SJSA1 (cell line): ENCODE measurements around the gene NTNG1. TPM values are rescaled to one million over a fixed set of nuclear protein-coding genes. Genes with fewer than 3 reads are reported as not detected.

ENCODE experiments used
- DNase-seq, 2 experiments: peaks; one replicate each; pipeline ENCODE4 v3.0.0-alpha.2; 2015 to 2020; ENCODE audit warnings: low spot score in 2 of 2, low read depth in 1 of 2
- H3K27ac ChIP-seq: fragments of 250-450 bp; sonication (Bioruptor Pico); 2 replicates; pipeline ENCODE4 v1.5.1; 2020; ENCODE audit warnings: mild to moderate bottlenecking, moderate library complexity
- H3K27me3 ChIP-seq: fragments of 250-450 bp; sonication (Bioruptor Pico); replicated peaks from 2 replicates; pipeline ENCODE4 v1.5.1; 2020; ENCODE audit warnings: mild to moderate bottlenecking, moderate library complexity
- H3K36me3 ChIP-seq: fragments of 250-450 bp; sonication (Bioruptor Pico); 2 replicates; pipeline ENCODE4 v1.5.1; 2020; ENCODE audit warnings: mild to moderate bottlenecking
- H3K4me1 ChIP-seq: fragments of 250-450 bp; sonication (Bioruptor Pico); replicated peaks from 2 replicates; pipeline ENCODE4 v1.6.1; 2021; ENCODE audit warnings: mild to moderate bottlenecking
- H3K4me3 ChIP-seq: fragments of 250-450 bp; sonication (Bioruptor Pico); 2 replicates; pipeline ENCODE4 v1.5.1; 2020; ENCODE audit warnings: mild to moderate bottlenecking
- H3K9me3 ChIP-seq: fragments of 250-450 bp; sonication (Bioruptor Pico); replicated peaks from 2 replicates; pipeline ENCODE4 v1.5.1; 2020; ENCODE audit warnings: mild to moderate bottlenecking
- total RNA-seq: library from RNA; depleted of rRNA; stranded (reverse); fragments of >200 nt; shearing (Covaris generic); gene quantifications from 2 replicates; pipeline ENCODE4 v1.2.3, GENCODE V29; 2014

NTNG1 gene
- total RNA-seq, 1 experiment from 2014 or later = not detected

DNA sequence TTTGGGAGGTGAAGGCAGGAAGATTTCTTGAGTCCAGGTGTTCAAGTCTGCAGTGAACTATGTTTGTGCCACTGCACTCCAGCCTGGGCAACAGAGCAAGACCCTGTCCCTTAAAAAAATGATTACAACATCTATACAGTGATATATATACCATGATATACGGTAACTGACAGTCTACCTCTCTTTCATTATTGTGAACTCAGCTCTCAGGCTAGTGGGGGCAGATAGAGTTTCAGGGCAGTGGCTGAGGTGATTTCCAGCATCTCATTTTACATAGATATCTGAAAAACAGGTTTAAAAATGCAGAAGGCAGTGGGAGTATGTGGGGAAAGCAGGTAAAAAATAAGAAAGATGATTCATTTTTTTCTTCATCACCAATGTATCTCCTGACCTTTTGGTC is 8.1 kb upstream of the NTNG1 start:
- no peaks in the 10 kb centered on the region for H3K9me3 ChIP-seq
- no peak for DNase-seq
- H3K27ac ChIP-seq = no peak overlapping the region
- no peaks in the 10 kb centered on the region for H3K36me3 ChIP-seq
- no peaks in the 10 kb centered on the region for H3K4me1 ChIP-seq
- H3K4me3 ChIP-seq = no peak overlapping the region
- H3K27me3 ChIP-seq = no peaks in the 10 kb centered on the region

DNA sequence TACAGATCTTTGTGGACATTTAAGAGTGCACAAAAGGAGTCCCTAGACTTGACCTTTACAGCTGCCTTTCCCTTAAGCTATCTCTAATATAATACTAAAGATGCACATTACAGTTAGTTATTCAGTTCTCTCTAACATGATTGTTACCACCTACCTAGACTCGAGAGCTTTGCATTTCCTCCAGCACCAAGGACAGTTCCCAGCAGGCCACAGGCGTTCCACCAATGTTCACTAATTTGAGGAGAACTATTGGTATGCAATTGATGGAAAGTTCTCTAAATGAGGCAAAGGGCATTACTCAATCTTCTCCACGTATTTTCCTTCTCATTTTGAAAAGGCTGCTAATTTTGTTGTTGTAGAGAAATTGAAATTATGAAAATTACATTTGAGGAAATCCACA is 5.4 kb upstream of the NTNG1 start:
- peaks cover 18% of the 10 kb centered on the region for H3K27me3 ChIP-seq
- H3K27ac ChIP-seq = no peak overlapping the region
- DNase-seq = no peak
- no peaks in the 10 kb centered on the region for H3K36me3 ChIP-seq
- H3K4me3 ChIP-seq = no peak overlapping the region
- no peaks in the 10 kb centered on the region for H3K9me3 ChIP-seq
- H3K4me1 ChIP-seq = peaks cover 5% of the 10 kb centered on the region

DNA sequence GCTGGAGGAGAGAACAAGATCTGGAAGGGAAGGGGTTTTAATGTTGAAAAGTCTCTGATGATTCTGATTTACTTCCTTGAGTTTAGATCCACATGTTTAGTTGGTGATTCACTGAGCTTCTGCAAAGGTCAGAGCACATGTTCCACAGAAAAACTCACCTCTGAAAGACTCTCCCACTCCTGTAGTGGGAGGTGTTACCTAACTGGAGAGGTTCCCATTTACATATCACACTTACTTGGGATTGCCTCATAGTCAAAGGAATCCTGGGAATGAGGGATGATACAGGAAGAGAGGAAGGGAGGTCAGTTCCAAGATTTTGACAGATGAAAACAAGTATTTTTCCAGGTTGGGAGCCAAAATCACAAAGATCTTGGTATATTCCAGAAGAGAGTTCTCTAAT is 2.7 kb upstream of the NTNG1 start:
- Histone ChIP-seq H3K4me1 (peaks cover 14% of the 10 kb centered on the region), H3K27me3 (peaks cover 35% of the 10 kb centered on the region), H3K36me3 (no peaks in the 10 kb centered on the region), H3K4me3 (no peak overlapping the region), H3K9me3 (no peaks in the 10 kb centered on the region), H3K27ac (no peak overlapping the region)
- DNase-seq = no peak

DNA sequence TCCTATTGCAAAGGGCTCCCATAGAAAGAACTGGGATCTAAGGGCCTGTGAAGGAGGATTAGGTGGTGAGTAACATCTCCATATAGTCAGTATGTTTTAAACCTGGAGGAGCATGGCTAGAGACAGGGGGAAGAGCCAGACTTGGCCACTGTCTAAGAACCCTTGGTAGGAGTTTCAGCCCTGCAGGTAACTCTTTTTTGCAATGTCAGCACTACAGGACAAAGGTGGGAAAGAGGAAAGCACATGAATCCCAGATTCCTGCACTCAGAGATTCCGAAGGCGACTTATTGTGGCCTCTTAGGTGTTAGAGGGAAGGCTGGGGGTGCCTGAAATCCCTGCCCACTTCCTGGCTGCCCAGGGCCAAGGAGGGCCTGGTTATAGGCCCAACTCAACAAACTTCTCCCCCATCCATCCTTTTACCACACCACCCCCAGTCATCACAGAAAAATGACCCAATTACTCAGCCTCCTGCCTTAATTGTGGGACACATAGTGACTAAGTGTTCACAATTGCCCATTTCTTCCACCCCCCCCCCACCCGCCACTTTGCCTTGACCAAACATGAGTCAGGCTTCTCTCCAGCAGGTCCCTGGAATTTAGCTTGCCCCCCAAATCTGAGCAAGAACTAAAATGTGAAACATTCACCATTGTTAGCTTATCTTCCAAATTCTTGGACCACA is 1.9 kb upstream of the NTNG1 start:
- no peak for DNase-seq
- Histone ChIP-seq H3K27me3 (peaks cover 35% of the 10 kb centered on the region), H3K4me1 (peaks cover 14% of the 10 kb centered on the region), H3K27ac (no peak overlapping the region), H3K4me3 (no peak overlapping the region), H3K36me3 (no peaks in the 10 kb centered on the region), H3K9me3 (no peaks in the 10 kb centered on the region)

DNA sequence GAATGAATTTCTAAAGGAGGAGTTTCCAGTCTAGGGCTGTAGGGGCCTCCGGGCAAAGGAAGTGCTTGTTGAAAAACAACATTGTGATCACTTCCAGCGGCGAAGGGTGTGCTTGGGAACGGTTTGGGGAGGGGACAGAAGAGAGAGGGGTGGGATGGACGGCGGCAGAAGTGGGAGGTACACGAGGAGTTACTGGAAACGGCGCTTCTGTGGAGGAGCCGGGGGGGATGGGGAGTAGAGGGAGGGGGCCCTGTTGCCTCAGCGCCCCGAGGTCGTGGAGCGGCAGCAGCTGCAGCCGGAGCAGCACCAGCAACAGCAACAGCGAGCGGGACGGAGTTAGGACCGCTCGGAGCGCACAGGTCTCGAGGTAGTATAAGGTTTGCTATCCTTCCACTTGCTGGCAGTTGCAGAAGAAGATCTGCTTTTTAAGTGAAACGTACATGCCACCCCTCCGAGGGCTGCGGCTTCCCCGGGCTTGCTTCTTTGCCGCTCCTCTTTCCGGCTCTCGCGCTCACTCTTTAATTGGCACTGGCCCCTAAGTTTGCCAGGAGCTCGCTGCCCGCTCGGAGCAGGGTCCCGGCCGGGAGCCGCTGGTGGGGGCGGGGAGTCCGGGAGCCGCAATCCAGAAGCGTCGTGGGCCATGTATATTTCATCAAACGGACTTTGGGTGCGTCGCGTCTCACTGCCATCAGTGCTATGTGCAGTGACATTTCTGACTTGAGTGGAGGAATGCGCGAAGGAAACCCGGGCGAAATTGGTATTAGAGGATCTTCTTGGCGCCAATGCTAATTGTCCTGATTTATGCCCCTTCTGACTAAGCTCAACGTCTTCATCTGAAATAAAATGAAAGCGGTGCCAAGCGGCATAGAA is 771 bp upstream of the NTNG1 start:
- Histone ChIP-seq H3K9me3 (no peaks in the 10 kb centered on the region), H3K4me1 (peaks cover 14% of the 10 kb centered on the region), H3K27ac (no peak overlapping the region), H3K4me3 (peak overlapping the region; percentile 14), H3K36me3 (no peaks in the 10 kb centered on the region), H3K27me3 (peaks cover 41% of the 10 kb centered on the region)
- peak in 1 of 2 experiments; percentile 10 for DNase-seq

DNA sequence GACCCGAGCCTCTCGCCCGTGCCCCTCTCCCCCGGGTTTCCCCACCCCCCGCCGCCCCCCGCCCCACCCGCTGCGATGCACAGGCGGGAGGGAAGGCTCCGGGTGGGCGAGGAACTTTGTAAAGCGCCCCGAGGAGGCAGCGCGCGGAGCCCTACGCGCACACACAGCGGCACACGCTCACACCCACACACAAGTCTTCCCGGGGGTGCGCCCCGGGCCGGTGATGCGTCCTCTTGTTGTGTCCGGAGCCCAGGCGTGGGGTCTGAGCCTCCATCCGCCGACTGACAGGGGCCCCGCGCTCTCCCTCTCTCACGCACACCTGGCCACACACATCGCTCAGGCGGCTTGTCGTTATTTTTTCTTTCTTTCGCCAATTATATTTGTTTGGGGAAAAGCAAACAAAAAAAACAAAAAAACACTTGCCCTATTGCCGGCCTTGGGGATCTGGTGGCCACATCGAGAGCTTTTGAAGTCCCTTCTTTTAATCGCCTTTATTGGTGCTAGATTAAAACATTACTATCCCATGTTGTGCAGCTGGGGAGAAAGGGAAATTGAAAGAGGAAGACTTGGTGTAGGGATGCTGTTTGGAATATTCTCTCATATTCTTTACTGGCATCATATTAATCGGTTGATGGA is 770 bp downstream of the NTNG1 start:
- no peaks in the 10 kb centered on the region for H3K9me3 ChIP-seq
- H3K27me3 ChIP-seq = peaks cover 47% of the 10 kb centered on the region
- no peak overlapping the region for H3K27ac ChIP-seq
- H3K4me1 ChIP-seq = peaks cover 14% of the 10 kb centered on the region
- H3K4me3 ChIP-seq = peak overlapping the region; percentile 17
- DNase-seq = peak in 1 of 2 experiments; percentile 25
- H3K36me3 ChIP-seq = no peaks in the 10 kb centered on the region

DNA sequence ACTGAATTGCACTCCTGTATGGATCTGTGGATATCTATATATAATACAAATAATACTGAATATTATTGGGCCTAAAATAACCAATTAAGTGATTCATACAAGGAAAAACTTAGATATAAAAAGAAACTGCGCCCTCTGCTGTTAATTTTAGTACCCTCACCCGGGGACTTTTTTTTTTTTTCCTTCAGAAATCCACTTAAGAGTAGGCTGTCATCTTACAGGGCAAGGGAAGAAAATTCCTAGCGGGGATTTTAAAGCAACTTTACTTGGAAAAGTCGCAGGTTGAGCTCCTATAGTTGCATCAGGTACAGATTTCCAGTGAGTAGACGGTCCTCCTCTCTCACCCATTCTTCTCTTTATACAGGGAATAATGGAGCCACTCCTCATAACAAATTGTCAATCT is 1.3 kb downstream of the NTNG1 start:
- H3K27ac ChIP-seq = no peak overlapping the region

DNA sequence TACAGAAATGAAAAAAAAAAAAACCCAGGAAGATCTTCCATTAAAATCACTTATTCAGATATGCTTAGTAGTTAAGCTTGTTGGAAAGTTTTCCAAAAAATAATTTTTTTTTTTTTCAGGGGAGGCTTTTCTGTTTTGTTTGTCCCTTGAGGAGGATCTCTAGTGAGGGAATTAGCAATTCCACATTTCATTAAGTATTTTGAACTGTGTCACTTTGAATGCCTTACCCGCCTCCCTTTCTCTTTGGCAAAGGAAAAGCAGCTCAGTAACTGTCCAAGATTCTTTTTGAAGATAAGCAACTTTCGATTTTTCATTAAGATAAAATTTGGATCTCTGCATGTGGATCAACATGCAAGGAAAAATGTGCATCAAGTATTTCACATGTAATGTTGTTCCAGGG is 1.8 kb downstream of the NTNG1 start:
- H3K27ac ChIP-seq = no peak overlapping the region
- DNase-seq = no peak
- no peaks in the 10 kb centered on the region for H3K9me3 ChIP-seq
- peaks cover 14% of the 10 kb centered on the region for H3K4me1 ChIP-seq
- H3K4me3 ChIP-seq = no peak overlapping the region
- no peaks in the 10 kb centered on the region for H3K36me3 ChIP-seq
- peaks cover 47% of the 10 kb centered on the region for H3K27me3 ChIP-seq

More for the DNA sequence above, 1.3 kb downstream of the NTNG1 start:
- Histone ChIP-seq H3K36me3 (no peaks in the 10 kb centered on the region), H3K4me1 (peaks cover 14% of the 10 kb centered on the region), H3K4me3 (peak overlapping the region; percentile 17; the same call in 1 of the 2 replicates), H3K9me3 (no peaks in the 10 kb centered on the region), H3K27me3 (peaks cover 47% of the 10 kb centered on the region)
- peak in 1 of 2 experiments; percentile 37 for DNase-seq

DNA sequence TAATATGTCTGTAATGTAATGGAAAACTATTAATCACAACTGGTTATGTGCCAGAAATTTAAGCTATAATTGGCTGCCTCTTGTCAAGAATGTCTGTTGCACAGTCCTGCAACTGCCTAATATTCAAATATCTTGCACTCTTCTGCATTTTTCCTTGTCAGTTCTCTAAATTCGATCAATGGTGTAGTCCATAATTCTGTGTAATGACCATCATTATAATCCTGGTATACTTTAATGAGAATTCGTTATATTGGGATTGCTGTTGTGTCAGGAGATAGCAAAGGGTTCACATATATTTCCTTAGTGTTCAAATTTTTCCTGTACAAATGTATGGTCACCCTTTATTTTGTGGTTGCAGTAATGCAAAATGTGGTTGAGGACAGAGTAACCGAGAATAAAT is 4.8 kb downstream of the NTNG1 start:
- H3K4me1 ChIP-seq = peaks cover 9% of the 10 kb centered on the region
- H3K27ac ChIP-seq = no peak overlapping the region
- H3K4me3 ChIP-seq = no peak overlapping the region
- no peak for DNase-seq
- H3K9me3 ChIP-seq = no peaks in the 10 kb centered on the region
- peaks cover 27% of the 10 kb centered on the region for H3K27me3 ChIP-seq
- no peaks in the 10 kb centered on the region for H3K36me3 ChIP-seq

DNA sequence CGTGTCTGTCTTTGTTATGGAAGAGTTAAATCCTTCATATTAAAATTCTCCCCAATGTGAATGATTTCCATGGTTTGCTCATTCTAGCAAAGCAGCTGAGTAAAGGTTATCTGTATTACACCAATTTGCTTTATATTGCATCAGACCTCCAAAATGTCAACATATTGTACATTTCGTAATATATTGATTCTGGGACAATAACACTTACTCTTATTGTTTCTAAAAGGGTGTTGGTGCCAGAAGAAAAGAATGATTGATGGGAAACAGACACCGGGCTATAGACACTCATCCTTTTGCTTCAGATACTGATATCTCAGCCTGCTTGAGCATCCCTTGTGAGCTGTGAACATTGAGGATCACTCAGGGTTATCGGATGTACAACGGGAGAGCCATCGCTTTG is 7.0 kb downstream of the NTNG1 start:
- Histone ChIP-seq H3K27ac (no peak overlapping the region), H3K9me3 (no peaks in the 10 kb centered on the region), H3K4me3 (no peak overlapping the region), H3K36me3 (no peaks in the 10 kb centered on the region), H3K4me1 (no peaks in the 10 kb centered on the region), H3K27me3 (peaks cover 14% of the 10 kb centered on the region)
- no peak for DNase-seq

DNA sequence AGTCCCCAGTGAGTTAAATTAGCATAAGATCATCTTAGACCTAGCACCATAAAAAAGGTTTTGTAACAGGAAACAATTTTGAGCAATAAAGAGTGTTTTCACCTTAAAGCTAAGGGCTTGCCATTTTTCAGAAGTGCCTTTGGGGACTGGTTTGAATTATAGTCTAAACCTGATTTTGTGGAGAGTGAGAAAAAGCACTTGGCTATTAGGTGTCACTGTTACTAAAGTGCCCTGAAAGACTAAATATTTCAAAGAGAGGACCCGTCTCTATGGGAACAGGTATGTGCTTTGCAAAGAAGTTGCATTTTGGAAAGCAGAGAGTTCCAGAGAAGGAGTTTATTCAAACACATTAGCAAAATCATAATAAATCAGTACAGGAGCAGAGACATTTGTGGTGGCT is 9.1 kb downstream of the NTNG1 start:
- no peak overlapping the region for H3K27ac ChIP-seq
- H3K36me3 ChIP-seq = no peaks in the 10 kb centered on the region
- DNase-seq = no peak
- no peaks in the 10 kb centered on the region for H3K9me3 ChIP-seq
- no peaks in the 10 kb centered on the region for H3K4me1 ChIP-seq
- H3K27me3 ChIP-seq = peaks cover 7% of the 10 kb centered on the region; the same call in 1 of the 2 replicates
- H3K4me3 ChIP-seq = no peak overlapping the region

DNA sequence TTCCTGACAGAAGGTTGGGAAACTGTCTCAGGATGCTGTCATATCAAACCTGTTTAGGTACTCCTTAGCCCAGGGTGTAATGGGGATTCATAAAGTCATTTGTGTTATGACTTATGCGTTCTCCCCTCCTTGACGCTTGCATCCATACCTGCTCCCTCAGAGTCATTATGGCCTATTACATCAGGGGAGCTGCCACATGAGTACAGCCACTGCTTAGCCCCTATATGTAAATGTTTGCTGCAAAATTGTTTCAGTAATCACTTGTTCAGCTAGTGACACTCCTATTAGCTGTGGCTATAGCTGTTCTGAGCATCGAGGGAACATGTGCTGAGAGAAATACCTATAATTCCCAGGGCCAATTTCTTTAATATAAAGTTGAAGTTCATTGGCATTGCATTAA is 10.5 kb downstream of the NTNG1 start:
- no peak for DNase-seq
- no peaks in the 10 kb centered on the region for H3K4me1 ChIP-seq
- H3K27me3 ChIP-seq = no peaks in the 10 kb centered on the region
- H3K9me3 ChIP-seq = no peaks in the 10 kb centered on the region
- no peak overlapping the region for H3K4me3 ChIP-seq
- H3K27ac ChIP-seq = no peak overlapping the region
- H3K36me3 ChIP-seq = no peaks in the 10 kb centered on the region

DNA sequence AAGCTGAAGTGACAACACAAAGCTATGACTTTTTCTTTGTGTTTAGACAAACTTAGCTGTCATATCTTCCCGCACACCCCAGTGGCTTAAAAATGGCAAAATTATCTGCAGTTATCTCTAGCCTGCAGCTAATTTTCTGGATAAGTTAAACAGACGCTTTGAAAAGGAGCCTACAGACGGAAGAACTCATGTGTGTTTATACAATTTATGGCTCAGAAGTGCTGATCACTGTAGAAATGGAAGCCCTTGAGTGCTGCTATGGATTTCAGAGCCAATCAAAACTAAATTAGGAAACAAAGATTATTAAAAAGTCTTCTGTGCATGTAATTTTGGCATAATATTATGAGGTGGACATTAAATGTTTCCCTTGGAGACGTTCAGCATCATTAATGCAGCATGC is 11.6 kb downstream of the NTNG1 start:
- no peaks in the 10 kb centered on the region for H3K27me3 ChIP-seq
- H3K27ac ChIP-seq = no peak overlapping the region
- H3K9me3 ChIP-seq = no peaks in the 10 kb centered on the region
- no peaks in the 10 kb centered on the region for H3K4me1 ChIP-seq
- DNase-seq = no peak
- no peaks in the 10 kb centered on the region for H3K36me3 ChIP-seq
- H3K4me3 ChIP-seq = no peak overlapping the region

DNA sequence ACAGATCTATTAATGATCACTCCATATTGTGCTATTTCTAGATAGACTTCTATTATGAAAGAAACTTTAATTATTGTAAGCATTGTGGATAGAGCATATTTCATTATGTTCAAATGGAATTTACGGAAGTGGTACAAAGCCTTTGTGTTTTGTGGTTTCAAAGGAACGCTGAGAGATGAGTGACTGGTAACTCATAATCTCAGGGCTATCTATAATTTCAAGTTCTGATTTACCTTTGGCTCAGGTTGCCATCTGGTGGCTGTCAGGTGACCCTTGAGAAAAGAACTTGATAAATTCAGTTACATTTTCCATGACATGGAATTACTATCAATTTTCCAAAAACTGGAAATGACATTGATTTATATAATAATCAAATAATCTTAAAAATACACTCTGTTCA is 12.2 kb downstream of the NTNG1 start:
- Histone ChIP-seq H3K4me1 (no peaks in the 10 kb centered on the region), H3K27ac (no peak overlapping the region), H3K4me3 (no peak overlapping the region), H3K9me3 (no peaks in the 10 kb centered on the region), H3K27me3 (no peaks in the 10 kb centered on the region), H3K36me3 (no peaks in the 10 kb centered on the region)
- DNase-seq = no peak
